GM21717 (cell line): ENCODE data around the gene RERE.

Experiments used
- ATAC-seq: cut with Tn5 transposase; IDR thresholded peaks from one replicate; pipeline ENCODE4 v1.9.1; 2021; ENCODE audit warnings: mild to moderate bottlenecking, moderate library complexity; ENCODE audit not compliant: unreplicated experiment

RERE gene

GRCh38 chr1:8589571-8589970 lies 227.9 kb downstream of the RERE start:
- ATAC-seq, result no peak

GRCh38 chr1:8587784-8588183 lies 229.7 kb downstream of the RERE start:
- ATAC-seq, result no peak

GRCh38 chr1:8586438-8586837 lies 231.0 kb downstream of the RERE start:
- no peak for ATAC-seq

- no peak for ATAC-seq
Observed at GRCh38 chr1:8584316-8584715, 233.1 kb downstream of the RERE start.

GRCh38 chr1:8583031-8583430 lies 234.4 kb downstream of the RERE start:
- ATAC-seq, result no peak

GRCh38 chr1:8580566-8580965 lies 236.9 kb downstream of the RERE start:
- ATAC-seq, result no peak

GRCh38 chr1:8578936-8579335 lies 238.5 kb downstream of the RERE start:
- no peak for ATAC-seq

- no peak for ATAC-seq
Observed at GRCh38 chr1:8578132-8578877, 239.1 kb downstream of the RERE start.

- ATAC-seq, result no peak
Observed at GRCh38 chr1:8574985-8575384, 242.5 kb downstream of the RERE start.

- ATAC-seq, result no peak
Observed at GRCh38 chr1:8572106-8572505, 245.3 kb downstream of the RERE start.

- ATAC-seq, result no peak
Observed at GRCh38 chr1:8571200-8571984, 246.0 kb downstream of the RERE start.

- ATAC-seq, result no peak
Observed at GRCh38 chr1:8570465-8570864, 247.0 kb downstream of the RERE start.

GRCh38 chr1:8569242-8569641 lies 248.2 kb downstream of the RERE start:
- ATAC-seq, result no peak

- ATAC-seq, result no peak
Observed at GRCh38 chr1:8568837-8569236, 248.6 kb downstream of the RERE start.

- no peak for ATAC-seq
Observed at GRCh38 chr1:8567146-8567545, 250.3 kb downstream of the RERE start.

GRCh38 chr1:8565802-8566201 lies 251.6 kb downstream of the RERE start:
- no peak for ATAC-seq

GRCh38 chr1:8563944-8564537 lies 253.4 kb downstream of the RERE start:
- no peak for ATAC-seq

GRCh38 chr1:8562881-8563865 lies 254.3 kb downstream of the RERE start:
- ATAC-seq, result no peak

GRCh38 chr1:8562222-8562621 lies 255.2 kb downstream of the RERE start:
- no peak for ATAC-seq

- ATAC-seq, result no peak
Observed at GRCh38 chr1:8560611-8561544, 256.6 kb downstream of the RERE start.
